HG02885 (cell line): ENCODE measurements around the gene SNRPB.

Source experiments
- ATAC-seq: cut with Tn5 transposase; IDR thresholded peaks from one replicate; pipeline ENCODE4 v1.9.1; 2021; ENCODE audit warnings: mild to moderate bottlenecking; ENCODE audit not compliant: unreplicated experiment, poor library complexity

SNRPB gene

DNA sequence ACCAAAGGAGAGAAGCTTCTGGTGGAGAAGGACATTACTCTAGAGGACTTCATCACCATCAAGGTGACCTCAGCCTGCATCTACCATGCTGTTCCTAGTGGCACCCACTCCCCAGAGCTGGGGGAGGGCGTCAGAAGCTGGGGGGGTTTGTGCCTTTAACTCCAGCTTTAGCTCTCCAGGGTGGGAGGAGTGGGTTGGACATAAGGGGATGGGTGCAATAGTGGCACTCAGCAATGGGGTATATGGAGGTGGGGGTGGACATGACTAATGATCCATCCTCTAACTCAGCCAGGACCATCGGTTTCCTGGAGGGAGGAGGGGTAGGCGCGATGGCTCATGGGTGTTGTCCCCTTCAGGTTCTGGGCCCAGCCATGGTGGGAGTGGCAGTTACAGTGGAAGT, 40.1 kb downstream of the SNRPB start:
- no peak for ATAC-seq

- no peak for ATAC-seq
Measured at GRCh38 chr20:2429051-2429450, 41.5 kb downstream of the SNRPB start.

GRCh38 chr20:2421247-2421646, 49.3 kb downstream of the SNRPB start:
- ATAC-seq, result no peak

GRCh38 chr20:2420510-2420909, 50.1 kb downstream of the SNRPB start:
- no peak for ATAC-seq

DNA sequence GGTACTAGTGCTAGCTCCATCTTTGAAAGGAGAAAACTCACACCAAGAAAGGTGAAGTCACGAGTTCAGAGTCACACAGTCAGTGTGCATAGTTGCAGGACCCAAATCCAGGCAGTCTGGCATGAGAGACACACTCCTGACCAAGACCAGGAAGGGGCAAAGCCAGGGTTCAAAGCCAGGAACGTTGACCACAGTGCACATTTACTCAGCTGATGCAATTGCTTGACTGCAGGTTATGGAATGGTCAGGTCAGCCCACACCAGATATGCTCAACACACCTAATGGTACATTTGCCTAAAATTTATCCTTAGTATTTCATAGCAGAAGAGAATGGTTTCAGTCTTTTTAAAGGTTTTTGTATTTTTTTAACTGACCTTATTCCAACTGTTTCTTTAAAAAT, 52.2 kb downstream of the SNRPB start:
- ATAC-seq, result no peak

DNA sequence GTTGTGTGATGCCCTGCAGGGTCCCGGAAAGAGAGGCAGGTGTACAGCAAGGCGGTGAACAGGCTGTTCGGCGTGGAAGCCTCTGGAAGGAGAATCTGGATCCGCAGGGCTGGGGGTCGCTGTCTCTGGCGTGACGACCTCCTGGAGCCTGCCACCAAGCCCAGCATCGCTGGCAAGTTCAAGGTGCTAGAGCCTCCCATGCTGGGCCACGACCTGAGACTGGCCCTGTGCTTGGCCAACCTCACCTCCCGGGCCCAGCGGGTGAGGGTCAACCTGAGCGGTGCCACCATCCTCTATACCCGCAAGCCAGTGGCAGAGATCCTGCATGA, 53.4 kb downstream of the SNRPB start:
- ATAC-seq, result no peak

DNA sequence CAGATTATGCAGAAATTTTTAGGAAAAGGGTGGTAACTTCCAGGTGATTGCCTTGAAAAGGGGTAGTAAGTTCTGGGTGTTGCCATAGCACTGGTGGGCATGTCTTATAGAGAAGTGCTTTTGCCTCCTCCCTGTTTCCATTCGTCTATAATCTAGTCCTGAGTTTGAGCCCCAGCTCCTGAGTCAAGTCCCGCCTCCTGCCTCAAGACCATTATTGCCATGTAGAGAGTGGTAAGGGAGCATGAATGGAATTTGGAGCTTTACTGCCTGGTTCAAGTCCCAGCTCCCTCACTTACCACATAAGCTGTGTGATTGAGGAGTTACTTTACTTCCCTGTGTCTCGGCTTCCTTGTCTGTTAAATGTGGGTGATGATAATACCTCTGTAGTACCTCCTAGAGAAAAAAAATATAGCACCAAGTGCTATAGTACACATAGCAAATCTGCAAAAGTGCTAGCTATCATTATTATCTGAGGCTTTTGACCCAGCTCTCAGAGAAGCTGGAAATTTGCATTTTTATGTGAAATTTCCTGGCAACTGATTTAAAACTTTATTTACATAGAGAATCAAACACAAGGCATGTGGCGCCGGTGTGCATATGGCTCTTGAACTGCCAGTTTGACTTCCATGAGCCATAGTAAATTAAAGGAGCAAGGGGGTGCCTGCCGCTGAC, 53.9 kb downstream of the SNRPB start:
- ATAC-seq, result no peak
